CMK (cell line): Measurements from ENCODE around the gene GOLT1A.

ENCODE experiments used
- DNase-seq: peaks from one replicate; pipeline ENCODE4 v3.0.0-alpha.2; 2010; ENCODE audit warnings: low read depth

The GOLT1A gene

DNA sequence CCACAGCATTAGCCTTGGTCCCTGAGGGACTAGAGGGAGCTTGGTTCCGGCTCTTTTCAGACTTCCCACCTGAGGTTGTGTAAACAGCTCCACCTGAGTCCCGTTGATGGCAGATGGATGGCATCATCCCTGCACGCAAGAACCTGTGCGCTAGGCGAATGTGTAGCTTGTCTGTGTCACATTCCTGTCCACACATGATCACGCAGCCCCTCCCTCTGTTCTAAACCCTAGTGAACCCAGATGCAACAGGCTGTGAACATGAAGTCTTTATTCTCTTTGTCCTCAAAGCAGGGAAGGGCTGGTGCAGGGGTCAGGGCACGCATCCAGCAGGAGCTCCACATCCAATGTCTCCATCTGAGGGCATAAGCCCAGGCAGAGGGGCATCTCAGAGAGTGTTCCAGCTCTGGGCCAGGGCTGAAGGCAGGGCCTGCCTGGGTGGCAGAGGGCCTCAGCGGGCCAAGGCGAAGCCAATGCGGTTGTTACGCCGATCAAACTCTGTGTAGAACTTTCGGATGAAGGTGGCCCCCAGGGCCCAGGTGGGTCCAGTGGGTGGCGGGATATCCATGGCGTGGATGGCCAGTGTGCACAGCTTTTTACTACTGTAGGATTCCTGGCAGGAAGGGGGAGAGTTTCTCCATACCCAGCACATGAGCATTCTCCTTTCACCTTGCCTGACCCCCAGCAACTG, 59.1 kb downstream of the GOLT1A start:
- DNase-seq = no peak

DNA sequence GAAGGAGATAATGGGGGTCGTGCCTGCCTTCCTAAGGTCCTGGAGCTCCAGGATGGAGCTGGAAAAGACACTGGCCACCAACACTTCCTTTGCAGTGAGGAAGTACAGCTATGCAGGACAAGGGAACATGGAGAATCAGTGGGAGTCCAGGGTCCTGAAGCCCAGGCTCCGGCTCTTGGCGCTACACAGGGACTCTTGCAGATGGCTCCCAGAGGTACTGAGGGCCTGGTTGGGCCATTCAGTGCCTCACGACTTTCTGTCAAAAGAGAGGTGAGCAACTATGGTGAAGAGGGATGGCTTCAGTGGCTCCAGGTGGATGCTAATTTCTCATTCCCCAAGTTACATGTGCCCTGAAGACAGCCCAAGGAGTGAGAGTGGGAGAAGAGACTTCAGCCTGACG, 60.1 kb downstream of the GOLT1A start:
- no peak for DNase-seq

DNA sequence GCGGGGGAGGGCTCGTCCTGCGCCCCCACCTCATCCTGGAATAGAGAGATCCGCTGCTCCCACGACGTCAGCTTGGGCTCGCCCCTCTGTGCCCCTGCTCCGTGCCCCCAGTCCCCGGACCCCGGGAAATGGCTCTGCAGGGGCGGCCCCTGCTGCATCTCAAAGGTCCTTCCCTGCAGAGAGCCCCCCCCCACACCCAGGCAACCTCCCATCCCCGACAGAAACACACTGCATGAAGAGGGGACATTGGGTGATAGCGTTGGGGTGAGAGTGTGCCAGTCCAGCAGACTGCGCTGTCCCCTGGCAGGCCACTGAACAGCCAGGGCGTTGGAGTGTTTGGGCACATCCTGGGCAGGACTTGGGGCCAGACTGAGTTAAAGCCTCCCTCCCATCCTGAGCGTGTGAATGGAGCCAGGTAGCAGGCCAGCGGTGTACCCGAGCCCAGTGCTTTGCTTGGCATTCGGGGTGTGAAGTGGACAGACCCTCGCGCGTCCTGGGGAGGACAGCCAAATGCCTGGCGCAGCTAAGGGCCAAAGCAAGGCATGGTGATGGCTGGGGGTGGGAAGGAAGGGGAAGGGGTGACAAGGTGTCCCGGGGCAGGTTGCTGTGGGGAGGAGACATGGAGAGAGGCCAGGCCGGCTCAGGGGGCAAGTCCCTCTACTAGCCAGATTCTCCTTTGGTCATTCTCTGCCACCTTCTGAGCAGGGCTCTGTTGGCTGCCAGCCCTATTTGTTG, 61.3 kb downstream of the GOLT1A start:
- no peak for DNase-seq

DNA sequence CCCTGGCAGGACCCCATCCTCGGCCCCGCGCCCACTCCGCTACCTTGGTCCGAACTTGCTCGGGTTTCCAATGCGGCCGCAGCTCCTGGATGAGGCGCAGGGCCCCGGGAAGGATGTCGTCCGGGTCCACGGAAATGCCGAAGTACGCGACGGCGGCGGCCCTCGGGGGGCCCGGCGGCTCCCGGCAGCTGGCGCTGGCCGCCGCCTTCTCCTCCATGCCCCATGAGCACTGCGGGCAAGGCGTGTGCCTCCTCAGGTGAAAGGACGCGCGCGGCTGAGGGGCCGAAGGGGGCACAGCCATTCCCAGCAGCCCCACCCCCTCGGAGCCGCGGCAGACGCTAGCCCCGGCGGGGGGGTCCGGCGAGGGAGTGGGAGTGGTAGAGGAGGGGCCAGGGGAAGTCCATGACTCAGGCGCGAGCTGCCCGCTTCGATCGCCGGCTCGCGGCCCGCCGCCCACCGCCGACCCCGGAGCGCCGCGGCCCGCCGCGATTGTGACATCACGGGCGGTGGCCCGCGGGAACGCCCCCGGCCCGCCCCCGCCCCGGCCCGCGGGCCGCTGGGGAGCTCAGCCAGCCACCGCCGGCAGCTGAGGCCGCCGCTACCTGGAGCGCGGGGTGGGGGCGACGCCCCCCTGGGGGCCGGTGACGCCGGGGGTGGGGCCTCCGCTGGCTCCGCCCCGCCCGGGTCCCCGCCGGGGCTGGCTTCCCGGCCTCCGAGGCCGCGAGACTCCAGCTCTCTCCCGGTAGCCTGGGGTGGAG, 62.1 kb downstream of the GOLT1A start, which contains the start of gene ETNK2:
ETNK2 (minus strand) TSS at position 493 of the 758 bp plus-strand sequence; CDS start at position 301, 192 bp downstream.
- peak; percentile 36 for DNase-seq

DNA sequence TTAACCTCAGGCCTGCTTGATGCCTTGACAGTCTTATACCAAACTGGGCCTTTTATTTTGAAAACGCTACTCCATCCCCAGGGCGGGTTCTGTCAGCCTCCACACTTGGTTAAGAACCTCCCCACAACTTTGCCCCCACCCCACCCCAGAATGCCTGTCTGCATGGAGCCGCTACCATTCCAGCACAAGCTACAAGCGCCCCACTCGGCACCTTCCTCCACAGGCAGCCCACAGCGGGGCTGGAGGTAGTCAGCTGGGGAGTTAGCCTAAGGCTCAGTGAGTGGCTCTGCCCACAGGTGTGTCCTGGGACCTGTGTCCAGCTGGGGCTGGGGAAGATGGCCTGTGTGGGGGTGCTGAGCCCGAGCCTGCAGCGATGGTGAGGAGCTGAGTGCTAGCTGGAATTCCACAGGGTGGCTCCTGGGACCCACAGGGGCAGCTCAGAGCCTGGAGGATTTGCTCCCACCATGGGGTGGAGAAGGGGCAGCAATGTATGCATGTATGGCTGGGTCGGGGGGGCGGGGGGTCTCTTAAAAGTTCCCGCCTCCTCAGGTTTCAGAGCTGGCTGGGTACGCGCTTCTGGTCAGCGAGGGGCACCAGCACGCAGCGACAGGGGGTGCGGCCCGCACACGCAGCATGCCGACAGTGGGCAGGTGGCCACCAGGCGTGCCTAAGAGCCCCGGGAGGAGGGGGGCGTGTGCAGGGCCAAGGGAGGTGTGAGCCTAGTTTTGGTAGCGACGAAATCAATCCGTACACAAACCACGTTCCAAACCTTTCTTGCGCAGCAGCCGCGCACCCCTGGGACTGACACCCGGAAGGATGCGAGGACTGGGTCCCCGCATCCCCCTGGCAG, 62.9 kb downstream of the GOLT1A start:
- no peak for DNase-seq

DNA sequence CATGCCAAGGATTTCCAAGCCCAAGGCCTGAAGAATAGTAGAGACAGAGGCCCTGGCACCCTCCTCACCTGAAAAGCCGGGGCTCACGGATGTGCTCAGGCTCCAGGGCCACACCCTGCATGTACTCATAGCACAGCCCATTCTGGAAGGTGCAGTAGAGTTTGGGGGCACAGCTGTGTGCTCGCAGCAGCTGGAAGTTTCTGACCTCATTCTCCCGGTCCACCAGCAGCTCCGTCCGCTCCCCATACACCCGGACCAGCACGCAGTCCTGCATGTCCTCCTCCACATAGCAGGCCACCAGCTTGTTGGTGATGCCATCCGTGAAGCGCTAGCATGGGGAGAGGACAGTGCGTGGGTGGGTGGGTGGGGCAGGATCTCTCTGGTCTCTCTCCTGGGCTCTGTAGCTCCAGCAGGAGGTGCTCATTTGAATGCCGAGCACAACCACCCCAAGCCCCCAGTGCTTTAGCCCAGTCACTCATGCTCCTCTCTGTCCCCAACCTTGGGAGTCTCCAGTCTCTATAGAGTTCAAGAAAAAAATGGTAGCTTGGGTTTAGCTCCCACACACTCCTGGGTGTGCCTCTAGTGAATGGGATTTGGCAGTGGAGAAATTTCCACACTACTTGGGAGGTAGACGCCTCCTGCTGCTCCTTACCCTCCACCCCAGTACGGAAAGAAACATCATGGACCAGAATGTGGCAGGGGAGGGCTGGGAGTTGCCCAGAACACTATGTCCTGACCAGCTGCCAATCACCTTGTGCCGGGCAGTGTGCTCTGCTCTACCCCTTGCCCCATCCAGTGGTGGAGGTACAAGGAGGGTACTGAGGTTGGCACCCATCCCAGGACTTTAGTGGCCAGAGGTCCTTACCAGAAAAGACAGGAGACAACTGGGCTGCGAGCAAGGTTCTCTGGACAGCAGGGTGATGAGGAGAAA, 63.9 kb downstream of the GOLT1A start:
- no peak for DNase-seq

DNA sequence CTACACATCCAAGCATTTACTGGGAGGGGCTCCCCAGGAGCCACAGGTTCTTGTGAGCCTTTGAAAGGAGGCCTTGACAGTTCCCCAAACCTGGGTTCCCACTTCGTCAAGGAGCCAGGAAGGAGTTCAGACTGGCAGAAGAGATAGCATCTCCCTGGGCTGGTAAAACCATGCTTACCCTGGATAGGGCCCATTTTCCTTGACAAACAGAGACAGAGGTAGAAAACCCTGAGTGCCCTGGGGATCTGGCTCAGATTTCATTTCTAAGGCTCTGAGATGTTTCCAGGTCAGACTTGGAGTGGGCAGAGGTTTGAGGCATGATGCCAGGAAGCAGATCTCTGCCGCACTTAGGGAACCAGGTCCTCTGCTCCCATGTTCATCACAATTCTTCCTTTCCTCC, 64.7 kb downstream of the GOLT1A start:
- DNase-seq = no peak
